Measurements from ENCODE around the gene RAB6A.
"Not testable (repeated sequence)": the region's sequence is repeated elsewhere in the genome, so short reads cannot be mapped to it uniquely, and the experiment has no call there.

The RAB6A gene

GRCh38 chr11:73761403-73761945, 600 bp upstream of the RAB6A start:
- no peak for DNase-seq

DNA sequence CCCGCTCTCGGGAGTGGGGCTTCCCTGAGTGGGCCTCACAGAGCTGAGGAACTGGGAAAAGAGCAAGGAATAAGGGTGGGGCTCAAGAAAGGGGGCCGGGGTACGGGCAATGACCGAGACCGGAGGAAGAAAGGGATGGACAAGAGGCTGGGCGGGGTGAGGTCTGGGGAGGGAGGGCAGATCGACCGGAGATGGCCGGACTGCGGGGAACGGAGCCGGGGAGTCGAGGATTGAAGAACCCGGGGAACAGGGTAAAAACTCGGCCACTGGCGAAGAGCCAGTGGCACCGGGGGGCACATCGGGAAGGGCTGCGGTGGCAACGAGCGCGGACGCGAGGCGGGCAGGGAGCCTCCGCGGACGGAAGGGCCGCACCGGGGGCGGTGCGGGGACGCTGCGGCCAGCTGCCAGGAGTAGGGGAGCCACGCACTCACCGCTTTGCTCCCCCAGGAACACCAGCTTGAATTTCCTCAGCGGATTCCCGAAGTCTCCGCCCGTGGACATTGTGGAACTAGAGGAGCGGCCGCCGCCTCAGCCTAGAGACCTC, 667 bp downstream of the RAB6A start:
- peak in 1 of 5 experiments; percentile 9 for DNase-seq

- DNase-seq, result peak in 1 of 5 experiments; percentile 14
These were observed 1.2 kb downstream of the RAB6A start for GRCh38 chr11:73759610-73760134.

DNA sequence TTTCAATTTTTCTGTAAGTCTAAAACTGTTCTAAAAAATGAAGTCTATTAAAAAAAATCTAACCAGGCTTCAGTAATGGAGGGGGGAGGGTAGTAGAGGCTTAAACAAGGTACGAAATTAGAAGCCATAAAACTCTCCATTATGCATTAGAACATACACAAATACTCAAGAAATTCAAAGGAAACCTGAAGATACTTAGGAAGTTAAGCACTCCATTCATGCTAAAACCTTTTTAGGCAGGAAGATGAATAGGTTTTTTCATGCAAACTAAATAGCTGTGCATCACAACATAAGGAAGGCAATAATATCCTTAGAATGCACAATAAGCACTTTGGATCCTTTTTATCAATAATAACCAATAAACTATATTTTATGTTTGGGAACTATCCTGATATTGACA, 2.4 kb downstream of the RAB6A start:
- DNase-seq, result no peak

DNA sequence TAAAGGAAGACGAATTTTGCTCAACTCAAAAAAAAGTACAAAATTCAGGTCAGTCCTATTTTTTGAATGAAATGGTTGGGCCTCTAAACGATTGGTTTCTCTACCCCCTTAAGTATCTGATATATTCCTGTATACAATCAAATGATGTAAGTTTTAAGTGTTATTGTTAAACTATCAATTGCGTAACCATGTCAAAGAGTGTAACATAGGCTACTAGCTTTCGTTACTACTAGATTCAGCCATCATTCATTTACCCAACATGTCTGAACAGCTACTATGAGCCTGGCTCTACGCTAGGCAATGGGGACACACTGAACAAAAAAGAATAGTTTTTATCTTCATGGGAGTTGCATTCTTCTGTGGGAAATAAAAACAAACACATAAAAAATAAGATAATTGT, 3.3 kb downstream of the RAB6A start:
- no peak for DNase-seq

GRCh38 chr11:73755670-73756069, 5.2 kb downstream of the RAB6A start:
- no peak for DNase-seq

GRCh38 chr11:73753938-73754337, 6.9 kb downstream of the RAB6A start:
- no peak for DNase-seq

- no peak for DNase-seq
These were observed 8.0 kb downstream of the RAB6A start for GRCh38 chr11:73752903-73753302.

GRCh38 chr11:73752216-73752867, 8.5 kb downstream of the RAB6A start:
- no peak for DNase-seq

DNA sequence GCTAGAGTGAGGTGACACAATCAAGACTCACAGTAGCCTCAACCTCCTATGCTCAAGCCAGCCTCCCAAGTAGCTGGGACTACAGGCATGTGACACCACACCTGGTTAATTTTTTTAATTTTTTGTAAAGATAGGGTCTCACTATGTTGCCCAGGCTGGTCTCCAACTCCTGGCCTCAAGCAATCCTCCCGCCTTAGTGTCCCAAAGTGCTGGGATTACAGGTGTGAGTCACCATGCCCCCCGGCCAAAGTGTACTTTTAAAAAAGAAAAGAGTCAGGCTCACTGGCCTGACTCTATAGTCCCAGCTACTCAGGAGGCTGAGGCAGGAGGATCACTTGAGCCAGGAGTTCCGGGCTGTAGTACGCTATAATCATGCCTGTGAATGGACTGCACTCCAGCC, 10.0 kb downstream of the RAB6A start:
- DNase-seq, result not testable (repeated sequence)

DNA sequence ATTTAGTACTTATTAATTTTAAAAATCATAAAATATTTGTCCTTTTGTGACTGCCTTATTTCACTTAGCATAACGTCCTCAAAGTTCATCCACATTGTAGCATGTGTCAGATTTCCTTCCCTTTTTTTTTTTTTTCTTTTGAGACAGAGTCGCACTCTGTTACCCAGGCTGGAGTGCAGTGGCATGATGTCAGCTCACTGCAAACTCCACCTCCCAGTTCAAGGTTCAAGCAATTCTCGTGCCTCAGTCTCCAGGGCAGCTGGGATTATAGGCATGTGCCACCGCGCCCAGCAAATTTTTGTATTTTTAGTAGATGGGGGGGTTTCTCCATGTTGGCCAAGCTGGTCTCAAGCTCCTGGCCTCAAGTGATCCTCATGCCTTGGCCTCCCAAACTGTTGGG, 10.6 kb downstream of the RAB6A start:
- no peak for DNase-seq

- DNase-seq, result no peak
These were observed 11.8 kb downstream of the RAB6A start for GRCh38 chr11:73749118-73749517.

GRCh38 chr11:73748300-73748699, 12.6 kb downstream of the RAB6A start:
- no peak for DNase-seq

GRCh38 chr11:73747762-73748161, 13.1 kb downstream of the RAB6A start:
- DNase-seq, result no peak

DNA sequence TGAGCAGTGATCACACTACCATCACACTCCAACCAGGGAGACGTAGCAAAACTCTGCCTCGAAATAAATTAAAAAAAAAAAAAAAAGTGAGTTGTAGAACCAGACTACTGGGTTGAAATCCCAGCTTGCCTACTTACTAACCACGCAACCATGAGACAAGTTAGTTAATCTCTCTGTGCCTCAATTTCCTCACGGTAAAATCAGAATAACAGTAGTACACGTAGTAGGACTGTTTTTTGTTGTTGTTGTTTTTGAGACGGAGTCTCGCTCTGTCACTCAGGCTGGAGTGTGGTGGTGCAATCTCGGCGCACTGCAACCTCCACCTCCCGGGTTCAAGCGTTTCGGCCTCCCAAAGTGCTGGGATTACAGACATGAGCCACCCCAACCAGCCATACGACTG, 14.2 kb downstream of the RAB6A start:
- DNase-seq, result no peak

DNA sequence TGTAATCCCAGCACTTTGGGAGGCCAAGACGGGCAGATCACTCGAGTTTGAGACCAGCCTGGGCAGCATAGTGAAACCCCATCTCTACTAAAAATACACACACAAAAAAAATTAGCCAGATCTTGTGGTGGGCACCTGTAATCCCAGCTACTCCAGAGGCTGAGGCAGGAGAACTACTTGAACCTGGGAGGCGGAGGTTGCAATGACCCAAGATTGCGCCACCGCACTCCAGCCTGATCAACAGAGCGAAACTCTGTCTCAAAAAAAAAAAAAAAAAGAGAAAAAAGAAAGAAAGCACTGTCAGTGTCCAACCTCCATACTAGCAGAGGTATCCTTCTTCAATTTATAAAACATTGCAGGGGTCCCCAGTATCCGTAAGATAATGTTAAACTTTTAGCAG, 17.8 kb downstream of the RAB6A start:
- no peak for DNase-seq

- not testable (repeated sequence) for DNase-seq
These were observed 24.9 kb downstream of the RAB6A start for GRCh38 chr11:73735959-73736358.

DNA sequence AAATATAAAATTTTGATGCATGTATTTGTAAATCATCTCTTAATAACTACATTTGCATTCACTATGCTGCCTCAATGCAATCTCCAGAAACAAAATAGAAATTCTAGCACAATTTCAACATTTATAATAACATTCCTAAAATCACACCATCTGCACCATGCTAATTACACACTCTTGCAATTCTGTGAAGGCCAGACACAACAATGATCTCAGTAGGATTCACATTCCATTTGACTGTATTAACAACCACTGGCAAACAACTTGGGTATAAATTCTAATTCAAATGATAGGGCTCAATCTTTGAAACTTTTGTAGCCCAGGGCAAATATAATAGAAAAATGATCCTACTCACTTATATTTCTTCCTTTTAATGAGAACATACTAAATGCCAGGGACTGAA, 25.9 kb downstream of the RAB6A start:
- DNase-seq, result no peak

- not testable (repeated sequence) for DNase-seq
These were observed 26.9 kb downstream of the RAB6A start for GRCh38 chr11:73734011-73734410.

DNA sequence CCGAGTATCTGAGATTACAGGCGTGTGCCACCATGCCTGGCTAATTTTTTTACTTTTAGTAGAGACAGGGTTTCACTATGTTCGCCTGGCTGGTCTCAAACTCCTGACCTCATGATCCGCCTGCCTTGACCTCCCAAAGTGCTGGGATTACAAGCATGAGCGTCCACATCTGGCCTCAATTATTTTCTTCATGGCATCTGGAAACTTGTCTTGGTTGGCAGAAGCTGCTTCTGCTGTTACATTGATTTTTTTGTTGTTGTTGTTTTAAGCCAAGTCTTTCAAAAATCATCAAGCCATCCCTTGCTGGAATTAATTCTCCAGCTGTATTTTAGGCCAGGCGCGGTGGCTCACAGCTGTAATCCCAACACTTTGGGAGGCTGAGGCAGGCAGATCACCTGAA, 27.9 kb downstream of the RAB6A start:
- not testable (repeated sequence) for DNase-seq

- DNase-seq, result no peak
These were observed 31.2 kb downstream of the RAB6A start for GRCh38 chr11:73729594-73730206.

- DNase-seq, result no peak
These were observed 32.9 kb downstream of the RAB6A start for GRCh38 chr11:73728000-73728399.

- no peak for DNase-seq
These were observed 34.0 kb downstream of the RAB6A start for GRCh38 chr11:73726825-73727224.

GRCh38 chr11:73717136-73717535, 43.7 kb downstream of the RAB6A start:
- DNase-seq, result no peak

Data from T-helper 2 cell (primary cell).